Endothelial cell of umbilical vein (primary cell): ENCODE measurements around the gene PIEZO2. TPM values are rescaled to one million over a fixed set of nuclear protein-coding genes. Genes with fewer than 3 reads are reported as not detected.

Experiments used
- BruUV-seq: library from RNA; stranded (reverse); fragments of 400-500 nt; replicated peaks from 2 replicates; lab custom pipeline; 2021; lab: Mats Ljungman, UMichigan
- CTCF ChIA-PET: fragments of 300-600, 350-600 bp; sonication (Branson Sonifier 250); formaldehyde crosslinking; loops from one replicate; lab custom pipeline; 2021; ENCODE audit warnings: antibody characterized with exemption, inconsistent platforms; lab: Charles Lee
- POLR2A ChIA-PET: fragments of 300-600, 350-600 bp; sonication (Branson Sonifier 250); formaldehyde crosslinking; loops from one replicate; lab custom pipeline; 2021; ENCODE audit warnings: antibody characterized with exemption, inconsistent platforms; lab: Charles Lee
- DNase-seq: peaks from one replicate; pipeline ENCODE4 v3.0.0-alpha.2; 2011; ENCODE audit warnings: low read depth, low spot score
- FAIRE-seq: peaks from 2 replicates; lab custom pipeline; 2011; peaks lifted over from hg19 to GRCh38; lab: Jason Lieb, UNC
- H2AFZ ChIP-seq: 2 replicates; pipeline ENCODE4 v1.6.0; 2012; ENCODE audit warnings: low read depth, low read length, control low read depth, inconsistent platforms
- H3K27ac ChIP-seq: 2 replicates; pipeline ENCODE4 v1.5.1; 2011; ENCODE audit warnings: low read depth, mild to moderate bottlenecking, control low read depth, low read length, moderate library complexity; ENCODE audit not compliant: insufficient read depth
- H3K27me3 ChIP-seq, 2 experiments: 2 replicates each; pipeline versions ENCODE4 v1.6.0 to v1.6.1; 2011; ENCODE audit warnings: low read length in 2 of 2, mixed read lengths in 1 of 2; ENCODE audit not compliant: control insufficient read depth in 2 of 2, insufficient read depth in 2 of 2
- H3K36me3 ChIP-seq, 2 experiments: 2 replicates in 1 of 2; 3 replicates in 1 of 2; pipeline ENCODE4 v1.5.1; 2011; ENCODE audit warnings: low read length in 2 of 2, mild to moderate bottlenecking in 1 of 2, moderate library complexity in 1 of 2; ENCODE audit not compliant: control insufficient read depth in 2 of 2, insufficient read depth in 2 of 2; ENCODE audit errors: extremely low read depth in 1 of 2
- H3K4me1 ChIP-seq: 3 replicates; pipeline ENCODE4 v1.5.1; 2011; ENCODE audit warnings: mild to moderate bottlenecking, low read length; ENCODE audit not compliant: control insufficient read depth, insufficient read depth; ENCODE audit errors: extremely low read depth
- H3K4me2 ChIP-seq: 2 replicates; pipeline ENCODE4 v1.6.1; 2011; ENCODE audit warnings: low read length, control low read depth, mixed read lengths; ENCODE audit not compliant: insufficient read depth
- H3K4me3 ChIP-seq, 3 experiments: fragments of 200-600 bp in 1 of 3; sonication (generic), shearing (Covaris generic) in 1 of 3; replicated peaks in 1 of 3; 2 replicates each; pipeline ENCODE4 v1.5.1; 2011 to 2016; ENCODE audit warnings: control low read depth in 3 of 3, low read length in 3 of 3, mild to moderate bottlenecking in 2 of 3, inconsistent platforms in 1 of 3, low read depth in 1 of 3, moderate library complexity in 1 of 3; ENCODE audit not compliant: insufficient read depth in 1 of 3
- H3K79me2 ChIP-seq: 2 replicates; pipeline ENCODE4 v1.6.0; 2012; ENCODE audit warnings: low read length, inconsistent platforms; ENCODE audit not compliant: control insufficient read depth, insufficient read depth
- H3K9ac ChIP-seq: replicated peaks from 2 replicates; pipeline ENCODE3; 2011; ENCODE audit warnings: low read length, control low read depth; ENCODE audit not compliant: insufficient read depth; ENCODE audit errors: extremely low read depth
- H3K9me1 ChIP-seq: replicated peaks from 3 replicates; pipeline ENCODE4 v1.6.0; 2011; ENCODE audit warnings: mild to moderate bottlenecking, low read length; ENCODE audit not compliant: control insufficient read depth, insufficient read depth; ENCODE audit errors: extremely low read depth
- H3K9me3 ChIP-seq: replicated peaks from 2 replicates; pipeline ENCODE4 v1.5.1; 2012; ENCODE audit warnings: low read length, inconsistent platforms; ENCODE audit not compliant: control insufficient read depth, insufficient read depth
- H4K20me1 ChIP-seq: replicated peaks from 2 replicates; pipeline ENCODE3; 2011; ENCODE audit warnings: mild to moderate bottlenecking, low read length; ENCODE audit not compliant: control insufficient read depth, insufficient read depth; ENCODE audit errors: extremely low read depth
- CTCF ChIP-seq, 2 donors: IDR thresholded peaks; 1 replicate in 1 of 2; 2 replicates in 1 of 2; pipeline ENCODE4 v1.5.1; 2011; ENCODE audit warnings: low read length in 2 of 2, mild to moderate bottlenecking in 2 of 2, moderate library complexity in 2 of 2, control low read depth in 1 of 2, inconsistent platforms in 1 of 2, low read depth in 1 of 2; ENCODE audit not compliant: insufficient read depth in 1 of 2; ENCODE audit errors: extremely low read depth in 1 of 2
- EZH2 ChIP-seq: IDR thresholded peaks from 2 replicates; pipeline ENCODE4 v1.6.1; 2012; ENCODE audit warnings: borderline replicate concordance, low read depth, mild to moderate bottlenecking, moderate library complexity, low read length, inconsistent platforms; ENCODE audit not compliant: severe bottlenecking
- FOS ChIP-seq: IDR thresholded peaks from 2 replicates; pipeline ENCODE4 v1.6.1; 2011; ENCODE audit warnings: mild to moderate bottlenecking, low read length, moderate library complexity, borderline replicate concordance; ENCODE audit not compliant: insufficient read depth
- GATA2 ChIP-seq: IDR thresholded peaks from 2 replicates; pipeline ENCODE4 v1.7.0; 2011; ENCODE audit warnings: low read depth, mild to moderate bottlenecking, moderate library complexity, mixed read lengths, low read length; ENCODE audit not compliant: insufficient read length, insufficient read depth
- JUN ChIP-seq: IDR thresholded peaks from 2 replicates; pipeline ENCODE4 v1.6.1; 2011; ENCODE audit warnings: borderline replicate concordance, low read depth; ENCODE audit not compliant: insufficient read length, insufficient read depth
- MYC ChIP-seq: IDR thresholded peaks from one replicate; pipeline ENCODE4 v1.6.1; 2011; ENCODE audit warnings: mild to moderate bottlenecking, low read depth, low read length
- POLR2A ChIP-seq: IDR thresholded peaks from 2 replicates; pipeline ENCODE4 v1.6.1; 2012; ENCODE audit warnings: low read depth, mild to moderate bottlenecking, control low read depth, low read length
- POLR2AphosphoS5 ChIP-seq: IDR thresholded peaks from 2 replicates; pipeline ENCODE4 v1.6.1; 2012; ENCODE audit warnings: low read depth, mild to moderate bottlenecking, control low read depth, low read length, moderate library complexity; ENCODE audit not compliant: insufficient read depth
- dilution Hi-C: fragments of 300-500 bp; cut with MboI; formaldehyde crosslinking; loops from one replicate; pipeline ENCODE4 v1.15.0; 2019; ENCODE audit warnings: low sequenced_read_pairs; ENCODE audit not compliant: extremely low pct_ligation_motif_present
- intact Hi-C: fragments of 100-400 bp; cut with micrococcal nuclease; formaldehyde crosslinking; loops from one replicate; pipeline ENCODE4 v1.10.0; 2022
- polyA plus RNA-seq, 4 experiments: library from polyadenylated mRNA; depleted of rRNA in 3 of 4; stranded (reverse) in 3 of 4; unstranded in 1 of 4; fragments of >200 nt; gene quantifications; 2 replicates each; pipeline versions ENCODE4 v1.2.1 to v1.2.3, GENCODE V29; 2011 to 2012; ENCODE audit warnings: missing spikeins in 1 of 4
- total RNA-seq: library from RNA; stranded (reverse); gene quantifications from 2 replicates; pipeline ENCODE4 v1.2.3, GENCODE V29; 2021
- TF ChIP-seq, protein P1 (sequence below): IDR thresholded peaks from 2 replicates; pipeline ENCODE4 v1.6.1; 2011; ENCODE audit not compliant: insufficient read depth, insufficient read length

PIEZO2 gene
- total and polyA plus RNA-seq, 2 donors (not counting 3 experiments of a cell fraction or from before 2014, with no cell fraction given) = 1.7 to 11.2 TPM

DNA sequence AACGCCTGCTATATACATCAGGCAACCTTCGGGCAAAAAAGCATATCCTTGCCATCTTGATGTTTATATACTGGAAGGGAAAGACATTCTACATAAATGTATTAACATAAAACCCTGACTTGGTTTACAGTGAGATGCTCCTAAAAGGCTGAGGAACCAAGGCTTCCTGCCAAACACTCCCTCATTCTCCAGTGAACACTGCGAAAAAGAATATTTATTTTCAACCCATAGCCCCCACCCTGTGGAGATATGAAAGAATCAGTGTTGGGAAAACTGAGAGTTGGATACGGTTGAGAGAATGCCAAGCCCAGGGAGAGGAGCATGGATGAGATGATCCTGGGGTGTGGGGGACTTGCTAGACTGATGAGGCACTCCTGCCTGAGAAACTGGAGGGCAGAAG, 94.9 kb downstream of the PIEZO2 start:
- no peaks in the 10 kb centered on the region for H3K9me3 ChIP-seq
- intact Hi-C loops = no loop called here
- H3K36me3 ChIP-seq = no peaks in the 10 kb centered on the region
- POLR2A ChIA-PET = no interaction called here
- no peaks in the 10 kb centered on the region for H4K20me1 ChIP-seq
- TF ChIP-seq JUN = no peak
- no peak for TF ChIP-seq POLR2AphosphoS5
- no peak for TF ChIP-seq FOS
- no peak for TF ChIP-seq POLR2A
- no peak for TF ChIP-seq EZH2
- TF ChIP-seq, protein P1, sequence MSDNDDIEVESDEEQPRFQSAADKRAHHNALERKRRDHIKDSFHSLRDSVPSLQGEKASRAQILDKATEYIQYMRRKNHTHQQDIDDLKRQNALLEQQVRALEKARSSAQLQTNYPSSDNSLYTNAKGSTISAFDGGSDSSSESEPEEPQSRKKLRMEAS = no peak
- no peak for TF ChIP-seq GATA2
- no peak for TF ChIP-seq MYC
- TF ChIP-seq CTCF (IDR thresholded peaks at IDR 0.05; ENCODE audit: extremely low read depth in 1 of 2, insufficient read depth in 1 of 2, low read depth in 1 of 2, low read length in 2 of 2) = no peak
- DNase-seq (no peak), FAIRE-seq (no peak)
- no peaks in the 10 kb centered on the region for H3K9me1 ChIP-seq
- H3K27me3 ChIP-seq = no peaks in the 10 kb centered on the region
- CTCF ChIA-PET = no interaction called here
- no peaks in the 10 kb centered on the region for H3K79me2 ChIP-seq
- H3K4me3 ChIP-seq = no peak overlapping the region
- no TSS peak for BruUV-seq
- no peak overlapping the region for H3K27ac ChIP-seq
- H3K4me1 ChIP-seq = no peaks in the 10 kb centered on the region
- H3K9ac ChIP-seq = no peak overlapping the region
- H3K4me2 ChIP-seq = no peak overlapping the region
- H2AFZ ChIP-seq = no peak overlapping the region
- dilution Hi-C loops = no loop called here
